ENCODE measurements around the gene TTBK2.

DNA sequence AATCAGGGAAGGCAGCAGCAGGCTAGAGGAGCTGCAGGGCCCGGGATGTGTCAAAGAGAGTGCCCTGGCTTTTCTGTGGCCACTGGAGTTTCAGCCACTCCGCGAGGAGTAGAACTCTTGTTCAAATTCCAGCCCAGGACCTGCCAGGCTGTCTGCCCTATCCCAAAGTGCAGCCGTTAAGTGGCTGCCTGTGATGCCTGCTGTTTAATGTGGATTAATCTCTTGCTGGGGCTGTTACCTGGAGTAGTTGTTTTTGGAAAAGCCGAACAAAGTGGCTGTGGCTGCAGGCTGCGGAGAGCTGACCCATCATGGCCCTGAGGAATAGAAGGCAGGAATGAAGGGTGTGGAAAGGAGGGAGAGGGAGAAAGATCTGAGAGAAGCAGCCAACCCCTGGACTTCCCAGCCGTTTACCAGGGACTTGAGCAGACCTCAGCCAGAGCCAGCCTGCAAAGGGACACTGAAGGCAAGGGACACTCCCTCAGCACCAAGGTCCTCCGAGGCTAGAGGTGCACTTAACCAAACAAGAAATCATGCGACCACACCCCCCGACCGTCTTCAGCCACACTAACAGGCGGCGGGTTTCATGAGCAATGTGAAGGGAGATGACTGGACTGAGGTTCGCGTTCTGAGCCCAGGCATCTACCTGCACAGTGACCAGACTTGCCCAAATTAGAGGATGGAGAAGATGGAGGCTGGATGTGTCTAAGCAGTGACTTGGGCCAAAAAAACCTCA is 188.3 kb downstream of the TTBK2 start:
- TF ChIP-seq EZH2 (IDR thresholded peaks at IDR 0.05) (no peak), CTCF (IDR thresholded peaks at IDR 0.05) (no peak), EZH2phosphoT487 (IDR thresholded peaks at IDR 0.05) (no peak)

Measured in neural progenitor cell (in vitro differentiated cells).